T-helper 2 cell treated with Interferon-gamma antibody and Interleukin-4, amounts not matched to agents 5 μg/mL and 100 μg/mL, for 36 hours (primary cell): ENCODE results near the gene FBRSL1.
A peak's percentile ranks its signal among the peaks of the same experiment; 100 is the strongest.

Experiments used
- DNase-seq: peaks from one replicate; pipeline ENCODE4 v3.0.0; 2021; ENCODE audit warnings: low spot score
- H3K27ac Mint-ChIP-seq: one replicate; pipeline ENCODE4 v1.8.0; 2021; ENCODE audit warnings: mild to moderate bottlenecking, mixed read lengths
- H3K27me3 Mint-ChIP-seq: one replicate; pipeline ENCODE4 v1.8.0; 2021; ENCODE audit warnings: low read depth, mixed read lengths
- H3K36me3 Mint-ChIP-seq: one replicate; pipeline ENCODE4 v1.8.0; 2021; ENCODE audit warnings: low read depth, mixed read lengths
- H3K4me1 Mint-ChIP-seq: one replicate; pipeline ENCODE4 v1.8.0; 2021; ENCODE audit warnings: low read depth, mixed read lengths
- H3K4me3 Mint-ChIP-seq: one replicate; pipeline ENCODE4 v1.8.0; 2022; ENCODE audit warnings: mild to moderate bottlenecking, moderate library complexity, mixed read lengths
- H3K9me3 Mint-ChIP-seq: one replicate; pipeline ENCODE4 v1.8.0; 2021; ENCODE audit warnings: mixed read lengths

FBRSL1 gene

DNA sequence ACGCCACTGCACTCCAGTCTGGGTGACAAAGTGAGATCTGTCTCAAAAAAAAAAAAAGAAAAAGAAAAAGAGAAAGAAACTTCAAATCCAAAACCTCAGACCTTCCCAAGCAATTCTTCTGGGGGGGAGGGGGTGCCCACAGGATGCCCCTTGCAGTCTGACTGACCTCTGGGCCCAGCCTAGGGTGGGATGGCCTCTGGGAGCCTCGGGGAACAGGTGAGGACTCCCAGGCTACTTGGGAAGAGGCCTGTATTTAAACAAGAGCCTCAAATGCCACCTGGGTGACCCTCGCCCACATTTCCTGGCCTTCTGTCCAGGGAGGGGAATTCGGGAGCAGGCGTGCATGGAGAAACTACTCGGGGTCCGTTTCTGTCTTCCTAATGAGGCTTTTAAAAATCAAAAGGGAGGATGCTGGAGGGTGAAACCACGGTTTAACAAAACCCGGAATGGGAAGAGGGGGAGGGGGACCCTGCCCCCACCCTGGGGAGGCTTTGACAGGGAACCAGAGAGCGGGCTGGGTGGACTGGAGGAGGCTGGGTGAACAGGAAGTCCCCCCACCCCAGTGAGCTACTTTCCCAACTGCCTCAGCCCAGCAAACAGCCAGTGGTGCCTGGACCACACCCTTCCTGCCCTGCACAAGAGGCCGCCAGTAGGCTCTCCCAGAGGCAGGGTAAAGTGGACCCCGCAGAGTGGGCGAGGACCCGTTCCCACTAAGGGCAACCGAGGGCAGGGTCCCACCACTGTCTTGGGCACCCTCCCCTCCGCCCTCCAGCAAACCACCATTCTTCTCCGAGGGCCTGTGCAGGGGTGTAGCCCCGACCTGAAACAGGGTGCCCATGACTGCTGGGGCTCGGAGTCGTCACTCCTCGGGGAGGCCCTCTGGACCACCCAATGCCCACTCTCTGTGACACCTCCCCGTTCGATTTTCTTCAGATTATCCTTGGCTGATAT is 1.5 kb upstream of the FBRSL1 start:
- Mint-ChIP-seq H3K27ac (peak overlapping the region; percentile 97), H3K9me3 (no peaks in the 10 kb centered on the region), H3K4me1 (peaks cover 38% of the 10 kb centered on the region), H3K27me3 (no peaks in the 10 kb centered on the region), H3K36me3 (peaks cover 8% of the 10 kb centered on the region), H3K4me3 (peak overlapping the region; percentile 89)
- DNase-seq, result peak; percentile 25

DNA sequence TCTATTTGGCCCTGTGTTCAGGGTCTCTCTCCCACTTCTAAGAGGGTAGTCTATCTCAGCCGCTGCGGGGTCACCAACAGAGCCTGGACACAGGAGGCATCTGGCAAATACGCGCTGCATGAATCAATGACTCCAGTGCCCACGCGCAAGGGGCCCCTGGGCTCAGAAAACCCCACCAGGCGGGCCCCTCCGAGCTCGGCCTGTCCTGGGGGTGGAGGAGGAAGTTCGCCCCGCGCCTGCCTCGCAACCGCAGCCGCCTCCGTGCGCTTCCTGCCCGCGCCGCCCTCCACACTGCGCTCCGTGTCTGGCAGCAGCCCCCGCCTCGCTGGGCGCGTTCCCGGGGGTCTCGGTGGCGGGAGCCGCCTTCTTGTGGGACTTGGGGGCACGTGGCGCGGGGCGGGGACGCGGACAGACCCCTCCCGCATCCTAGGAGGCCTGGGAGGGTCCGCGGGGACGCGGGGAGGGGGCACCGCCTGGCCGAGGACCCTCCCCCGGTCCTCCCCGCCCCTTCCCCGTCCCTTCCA is 811 bp upstream of the FBRSL1 start:
- Mint-ChIP-seq H3K9me3 (no peaks in the 10 kb centered on the region), H3K4me1 (peaks cover 38% of the 10 kb centered on the region), H3K27me3 (no peaks in the 10 kb centered on the region), H3K4me3 (peak overlapping the region; percentile 89), H3K27ac (peak overlapping the region; percentile 97), H3K36me3 (peaks cover 10% of the 10 kb centered on the region)
- DNase-seq, result peak; percentile 77

DNA sequence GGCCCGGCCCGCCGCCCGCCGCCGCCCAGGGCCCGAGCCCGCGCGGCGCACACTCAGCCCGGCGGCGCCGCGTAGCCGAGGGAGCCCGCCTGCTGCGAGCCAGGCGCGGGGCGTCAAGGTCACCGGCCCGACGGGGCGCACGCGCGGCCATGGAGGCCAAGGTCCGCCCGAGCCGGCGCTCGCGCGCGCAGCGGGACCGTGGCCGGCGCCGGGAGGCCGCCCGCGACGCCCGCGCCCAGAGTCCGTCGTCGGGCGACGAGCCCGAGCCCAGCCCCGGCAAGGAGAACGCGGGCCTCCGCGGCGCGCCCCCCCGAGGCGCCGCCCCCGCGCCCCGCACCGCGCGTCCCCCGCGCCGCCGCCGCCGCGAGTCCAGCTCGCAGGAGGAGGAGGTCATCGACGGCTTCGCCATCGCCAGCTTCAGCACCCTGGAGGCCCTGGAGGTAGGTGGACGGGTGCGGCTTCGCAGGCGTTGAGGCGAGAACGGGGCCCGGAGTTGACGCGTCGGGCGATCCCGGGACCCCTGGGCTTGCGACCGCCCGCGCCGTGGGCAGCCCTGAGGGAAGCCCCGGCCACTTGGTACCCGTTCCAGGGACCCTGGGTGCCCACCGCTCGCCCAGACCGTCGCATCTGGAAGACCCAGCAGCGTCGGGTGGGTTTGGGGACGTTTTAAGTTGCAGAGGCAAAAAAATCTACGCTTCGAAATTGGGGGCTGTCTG is 629 bp downstream of the FBRSL1 start:
- H3K9me3 Mint-ChIP-seq, result no peaks in the 10 kb centered on the region
- peak overlapping the region; percentile 85 for H3K27ac Mint-ChIP-seq
- peaks cover 10% of the 10 kb centered on the region for H3K36me3 Mint-ChIP-seq
- H3K27me3 Mint-ChIP-seq, result no peaks in the 10 kb centered on the region
- DNase-seq, result no peak
- H3K4me1 Mint-ChIP-seq, result peaks cover 38% of the 10 kb centered on the region
- peak overlapping the region; percentile 88 for H3K4me3 Mint-ChIP-seq

DNA sequence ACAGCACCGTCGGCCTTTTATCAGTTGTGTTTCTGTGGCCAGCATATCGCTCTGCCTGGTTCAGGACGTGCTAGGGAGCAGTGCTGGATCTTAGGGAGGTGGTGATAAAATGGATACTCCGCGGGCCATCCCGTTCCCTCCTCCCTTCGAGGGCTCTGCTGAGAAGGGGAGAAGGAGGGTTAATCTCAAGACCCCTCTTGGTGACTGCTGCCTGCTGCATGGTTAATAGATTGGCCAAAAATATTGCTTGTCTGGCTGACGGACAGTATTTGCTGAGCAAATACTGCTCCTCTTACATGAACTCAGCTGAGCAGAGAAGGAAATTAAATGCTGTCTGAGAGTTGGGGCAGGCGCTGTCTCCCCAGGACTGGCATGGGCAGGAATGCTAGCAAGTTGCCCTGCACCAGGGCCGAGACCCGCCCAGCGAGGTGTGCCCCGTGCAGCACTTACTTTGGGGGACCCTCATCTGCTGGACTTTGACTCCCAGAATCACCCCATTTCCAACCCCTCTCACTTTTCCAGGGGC is 1.2 kb downstream of the FBRSL1 start:
- Mint-ChIP-seq H3K4me1 (peaks cover 35% of the 10 kb centered on the region), H3K36me3 (peaks cover 10% of the 10 kb centered on the region), H3K4me3 (peak overlapping the region; percentile 88), H3K27ac (peak overlapping the region; percentile 85), H3K9me3 (no peaks in the 10 kb centered on the region), H3K27me3 (no peaks in the 10 kb centered on the region)
- DNase-seq, result no peak

DNA sequence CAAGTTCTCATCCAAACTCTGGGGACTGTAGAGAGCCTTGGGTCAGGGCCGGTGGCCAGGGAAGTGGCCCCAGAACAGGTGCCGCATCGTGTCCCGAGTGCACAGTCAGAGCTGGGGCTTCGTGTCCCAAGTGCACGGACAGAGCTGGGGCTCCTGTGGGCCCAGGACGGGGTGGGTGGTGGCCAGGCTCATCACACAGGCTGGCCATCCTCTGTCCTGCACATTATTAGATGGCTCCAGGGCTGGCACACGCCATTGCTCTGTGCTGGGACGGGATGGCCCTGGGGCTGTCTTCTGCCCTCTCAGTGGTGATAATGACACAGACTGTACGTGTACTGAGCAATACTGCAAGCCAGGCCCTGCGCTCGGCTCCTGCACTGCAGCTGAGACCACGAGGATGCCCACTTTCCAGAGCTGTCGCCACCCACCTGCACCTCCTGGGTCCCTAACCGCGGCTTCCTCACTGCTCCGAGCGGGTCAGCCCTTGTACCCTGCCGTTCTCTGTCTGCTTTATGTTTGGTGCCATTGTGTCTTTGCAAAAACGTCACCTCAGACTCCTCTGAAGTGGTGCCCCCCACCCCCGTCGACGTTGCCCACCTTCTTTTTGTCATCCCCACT is 1.9 kb downstream of the FBRSL1 start:
- Mint-ChIP-seq H3K4me1 (peaks cover 33% of the 10 kb centered on the region), H3K27ac (no peak overlapping the region), H3K9me3 (no peaks in the 10 kb centered on the region), H3K36me3 (peaks cover 10% of the 10 kb centered on the region), H3K4me3 (peak overlapping the region; percentile 88), H3K27me3 (no peaks in the 10 kb centered on the region)
- no peak for DNase-seq

DNA sequence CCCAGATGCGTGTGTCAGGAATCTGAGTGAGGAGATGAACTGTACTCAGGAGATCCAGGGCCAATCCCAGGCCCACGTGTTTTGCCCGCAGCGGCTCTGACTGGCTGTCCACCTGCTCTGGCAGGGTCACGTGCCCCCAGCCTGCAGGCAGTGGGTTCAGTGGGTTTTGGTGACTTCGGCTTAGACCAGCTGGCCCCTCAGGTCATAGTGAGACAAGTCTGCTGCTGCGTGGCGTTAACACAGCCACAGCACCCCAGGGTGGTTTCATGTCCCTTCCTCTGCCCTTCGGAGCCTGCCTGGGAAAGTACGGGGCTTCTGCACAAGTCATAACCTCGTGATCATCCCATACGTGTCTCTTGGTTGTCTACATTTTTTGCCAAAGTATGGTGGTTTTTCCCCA is 2.6 kb downstream of the FBRSL1 start:
- H3K4me1 Mint-ChIP-seq, result peaks cover 29% of the 10 kb centered on the region
- peak overlapping the region; percentile 88 for H3K4me3 Mint-ChIP-seq
- DNase-seq, result no peak
- H3K27me3 Mint-ChIP-seq, result no peaks in the 10 kb centered on the region
- no peaks in the 10 kb centered on the region for H3K9me3 Mint-ChIP-seq
- H3K27ac Mint-ChIP-seq, result no peak overlapping the region
- H3K36me3 Mint-ChIP-seq, result peaks cover 10% of the 10 kb centered on the region

DNA sequence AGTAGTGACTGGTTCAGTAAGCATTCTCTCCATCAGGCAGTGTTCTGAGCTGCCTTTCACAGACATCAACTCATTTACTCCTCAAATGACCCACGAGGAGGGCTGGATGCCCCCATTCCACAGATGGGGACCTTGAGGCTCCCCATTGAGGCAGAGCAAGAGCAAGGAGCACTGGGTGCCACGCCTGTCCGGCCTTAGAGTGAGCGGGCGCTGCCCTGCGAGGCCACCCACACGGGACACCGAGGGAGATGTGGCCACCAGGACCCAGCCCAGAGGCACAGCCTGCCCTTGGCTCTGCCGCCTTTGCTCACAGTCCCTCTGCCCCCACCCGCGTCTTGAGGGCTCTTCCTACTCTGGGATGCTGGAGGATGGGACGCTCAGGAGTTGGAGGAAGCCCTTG is 3.0 kb downstream of the FBRSL1 start:
- peak overlapping the region; percentile 88 for H3K4me3 Mint-ChIP-seq
- H3K27ac Mint-ChIP-seq, result no peak overlapping the region

DNA sequence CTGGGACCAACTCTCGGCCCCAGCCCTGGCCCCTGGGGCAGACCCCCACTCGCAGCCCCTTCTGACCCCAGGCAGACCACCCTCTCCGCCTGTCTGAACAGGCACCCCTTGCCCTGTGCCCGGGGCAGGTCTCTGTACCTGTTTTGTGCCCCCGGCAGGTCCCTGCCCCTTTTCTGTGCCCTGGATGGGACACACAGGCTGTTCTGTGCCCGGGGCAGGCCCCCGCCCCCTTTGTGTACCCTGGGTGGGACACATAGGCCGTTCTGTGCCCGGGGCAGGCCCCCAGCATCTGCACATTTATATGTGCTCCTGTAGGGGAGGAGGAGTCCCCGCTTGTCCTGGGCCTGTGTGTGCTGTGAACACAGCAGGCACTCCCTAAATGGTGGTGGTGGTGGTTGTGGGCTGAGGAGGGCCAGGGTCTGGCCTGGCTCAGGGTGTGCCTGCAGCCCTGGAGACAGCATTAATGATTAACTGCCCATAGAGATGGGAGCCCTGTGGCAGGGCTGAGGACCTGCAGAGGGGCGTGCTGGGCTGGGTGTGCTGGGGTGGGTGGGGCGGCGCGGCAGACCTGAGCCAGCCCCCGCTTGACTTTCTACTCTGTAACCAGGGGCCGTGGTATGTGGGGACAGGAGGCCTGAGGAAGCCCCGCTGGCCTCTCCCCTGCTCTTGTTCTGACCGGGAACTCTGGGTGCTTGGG is 3.7 kb downstream of the FBRSL1 start:
- Mint-ChIP-seq H3K27ac (no peak overlapping the region), H3K4me3 (peak overlapping the region; percentile 26), H3K9me3 (no peaks in the 10 kb centered on the region), H3K4me1 (peaks cover 19% of the 10 kb centered on the region), H3K36me3 (peaks cover 10% of the 10 kb centered on the region), H3K27me3 (no peaks in the 10 kb centered on the region)
- no peak for DNase-seq

More for the DNA sequence above, 3.0 kb downstream of the FBRSL1 start:
- no peak for DNase-seq
- H3K27me3 Mint-ChIP-seq, result no peaks in the 10 kb centered on the region
- peaks cover 10% of the 10 kb centered on the region for H3K36me3 Mint-ChIP-seq
- H3K9me3 Mint-ChIP-seq, result no peaks in the 10 kb centered on the region
- peaks cover 25% of the 10 kb centered on the region for H3K4me1 Mint-ChIP-seq

DNA sequence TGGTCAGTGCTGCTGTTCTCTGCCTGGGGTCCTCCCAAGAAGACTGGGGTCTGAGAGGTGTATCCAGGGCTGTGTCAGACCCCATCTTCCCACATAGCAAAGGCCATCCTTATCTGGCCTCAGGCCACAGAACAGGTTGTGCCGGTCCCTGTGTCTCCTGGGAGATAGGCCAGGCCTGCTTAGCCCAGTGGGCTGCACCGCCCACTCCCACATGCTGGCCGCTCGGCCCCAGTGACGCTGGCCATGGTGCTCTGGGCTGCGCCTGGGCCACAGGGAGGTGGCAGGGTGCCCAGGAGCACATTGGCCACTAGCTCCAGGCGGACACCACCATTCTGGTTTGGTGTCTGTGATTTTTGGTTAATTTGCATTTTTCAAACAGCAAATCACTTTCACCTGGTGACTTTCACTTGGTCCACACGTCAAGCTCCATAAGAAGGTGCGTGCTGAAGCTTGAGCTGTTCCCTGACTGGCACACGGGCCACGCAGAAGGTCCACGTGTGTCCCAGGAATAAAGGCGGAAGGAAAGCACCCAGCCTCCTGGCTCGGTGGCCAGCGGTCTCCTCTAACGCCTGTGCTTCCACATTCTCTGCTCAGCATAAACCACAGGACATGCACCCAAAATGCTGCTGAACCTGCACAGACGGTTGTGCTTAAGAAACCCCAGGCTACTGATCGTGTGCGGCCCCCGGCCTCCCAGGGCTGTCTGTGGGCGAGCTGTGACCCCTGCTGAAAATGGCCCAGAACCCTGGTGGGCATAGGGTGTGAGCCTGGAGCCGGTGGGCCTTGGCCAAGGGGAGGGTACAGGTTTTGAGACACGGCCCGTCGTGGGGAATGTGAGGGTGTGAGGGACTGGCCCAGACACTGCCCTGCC is 4.6 kb downstream of the FBRSL1 start:
- Mint-ChIP-seq H3K4me1 (peaks cover 15% of the 10 kb centered on the region), H3K27me3 (no peaks in the 10 kb centered on the region), H3K36me3 (peaks cover 10% of the 10 kb centered on the region), H3K4me3 (peak overlapping the region; percentile 26), H3K27ac (no peak overlapping the region), H3K9me3 (no peaks in the 10 kb centered on the region)
- no peak for DNase-seq

DNA sequence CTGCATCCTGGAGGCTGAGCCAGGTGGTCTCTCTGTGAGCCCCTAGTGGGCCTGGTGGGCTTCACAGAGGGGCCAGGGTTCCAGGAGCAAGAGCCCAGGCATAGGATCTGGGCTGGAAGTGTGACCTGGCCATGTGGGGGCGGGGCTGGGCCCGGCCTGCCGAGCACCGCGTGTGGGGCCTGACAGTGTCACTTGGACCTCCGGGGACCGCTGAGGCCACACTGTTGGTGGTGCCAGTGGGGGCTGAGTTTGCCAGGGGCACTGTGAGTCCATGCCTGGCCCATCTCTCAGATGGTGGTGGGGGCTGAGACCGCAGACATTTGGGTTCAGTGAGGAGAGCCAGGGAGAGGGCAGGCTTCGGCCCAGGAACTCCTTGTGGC is 5.2 kb downstream of the FBRSL1 start:
- no peak for DNase-seq
- H3K4me1 Mint-ChIP-seq, result peaks cover 15% of the 10 kb centered on the region
- peaks cover 10% of the 10 kb centered on the region for H3K36me3 Mint-ChIP-seq
- H3K27ac Mint-ChIP-seq, result no peak overlapping the region
- no peak overlapping the region for H3K4me3 Mint-ChIP-seq
- H3K27me3 Mint-ChIP-seq, result no peaks in the 10 kb centered on the region
- H3K9me3 Mint-ChIP-seq, result no peaks in the 10 kb centered on the region

DNA sequence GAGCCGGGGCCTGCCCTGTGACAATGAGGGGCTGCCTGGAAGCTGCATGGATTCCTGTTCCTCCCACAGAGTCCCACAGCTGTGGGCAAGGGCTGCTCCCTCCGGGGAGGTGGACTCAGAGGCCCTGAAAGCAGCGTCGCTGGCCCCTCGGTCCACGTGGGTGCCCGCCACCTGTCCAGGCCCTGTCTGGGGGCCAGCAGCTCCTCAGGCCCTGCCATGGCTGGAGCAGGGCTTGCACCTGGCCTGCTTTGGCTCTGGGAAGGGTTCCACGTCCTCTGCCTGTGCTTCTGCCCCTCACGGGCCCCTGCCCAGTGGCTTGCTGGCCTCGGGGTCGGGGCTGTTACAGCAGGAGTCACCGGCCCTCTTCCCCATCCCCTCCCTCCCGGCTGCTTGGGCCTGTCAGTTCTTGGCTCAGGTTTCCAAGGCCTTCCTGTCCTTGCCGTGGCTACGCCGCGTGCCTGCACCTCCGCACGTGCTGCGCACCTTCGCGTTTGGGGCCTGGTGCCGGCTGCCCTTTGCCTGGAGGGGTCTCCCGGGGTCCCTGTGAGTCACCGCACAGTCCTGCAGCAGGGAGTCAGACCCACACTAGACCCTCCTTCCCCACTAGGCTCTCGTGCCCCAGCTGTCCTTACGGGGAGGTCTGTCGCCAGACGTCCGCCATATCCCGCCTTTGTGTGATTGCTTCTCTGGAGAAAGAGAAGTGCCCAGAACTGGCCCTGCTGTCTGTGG is 5.8 kb downstream of the FBRSL1 start:
- Mint-ChIP-seq H3K4me1 (peaks cover 15% of the 10 kb centered on the region), H3K9me3 (no peaks in the 10 kb centered on the region), H3K27ac (no peak overlapping the region), H3K4me3 (no peak overlapping the region), H3K36me3 (peaks cover 10% of the 10 kb centered on the region), H3K27me3 (no peaks in the 10 kb centered on the region)
- no peak for DNase-seq

DNA sequence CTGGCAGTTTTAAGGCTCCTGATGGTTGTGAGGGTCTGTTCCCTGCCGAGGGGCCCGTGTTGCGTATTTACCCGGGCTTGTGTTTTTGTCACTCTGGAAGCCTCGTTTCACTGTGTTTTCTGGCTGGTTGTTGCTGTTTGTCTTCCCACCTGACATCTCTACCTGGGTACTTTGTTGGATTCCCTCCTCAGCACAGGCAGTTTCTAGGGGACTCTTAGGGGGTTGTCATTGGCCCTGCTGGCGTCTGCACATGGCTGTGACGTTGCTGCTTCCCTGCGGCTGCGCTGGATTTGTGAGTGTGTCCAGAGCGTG is 6.4 kb downstream of the FBRSL1 start:
- H3K9me3 Mint-ChIP-seq, result no peaks in the 10 kb centered on the region
- peaks cover 12% of the 10 kb centered on the region for H3K4me1 Mint-ChIP-seq
- H3K27me3 Mint-ChIP-seq, result no peaks in the 10 kb centered on the region
- DNase-seq, result no peak
- H3K4me3 Mint-ChIP-seq, result no peak overlapping the region
- H3K36me3 Mint-ChIP-seq, result peaks cover 8% of the 10 kb centered on the region
- H3K27ac Mint-ChIP-seq, result no peak overlapping the region
